GM21529 (cell line): ENCODE results near the gene UGT2B15.
"Not testable (repeated sequence)": the region's sequence is repeated elsewhere in the genome, so short reads cannot be mapped to it uniquely, and the experiment has no call there.

ENCODE experiments used
- ATAC-seq: cut with Tn5 transposase; IDR thresholded peaks from one replicate; pipeline ENCODE4 v1.9.1; 2021; ENCODE audit not compliant: unreplicated experiment

Gene UGT2B15

DNA sequence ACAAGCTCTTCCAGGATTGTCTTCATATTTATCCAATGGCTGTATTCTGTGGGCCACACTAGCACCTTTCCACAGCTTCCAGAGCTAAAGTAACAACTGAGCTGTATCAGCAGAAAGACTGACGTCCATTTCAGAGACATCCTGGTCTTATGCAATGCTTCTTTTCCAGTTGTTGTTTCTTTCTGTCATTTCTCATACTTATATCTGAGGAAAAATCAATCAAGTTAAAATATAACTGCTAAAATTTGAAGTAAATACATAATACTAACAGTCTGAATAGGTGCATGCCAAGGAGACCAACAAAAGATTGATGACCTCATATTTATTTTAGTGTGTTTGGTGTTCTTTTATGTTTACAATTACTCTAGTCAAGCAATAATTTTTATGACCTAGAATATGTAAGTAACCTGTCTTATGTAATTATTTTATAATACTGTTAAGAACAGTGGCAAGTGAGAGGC lies at the start of gene UGT2B15:
Gene UGT2B15 (minus strand): TSS at position 174 of the 461 bp plus-strand sequence. CDS start 34 bp downstream, at position 140.
- ATAC-seq, result not testable (repeated sequence)

DNA sequence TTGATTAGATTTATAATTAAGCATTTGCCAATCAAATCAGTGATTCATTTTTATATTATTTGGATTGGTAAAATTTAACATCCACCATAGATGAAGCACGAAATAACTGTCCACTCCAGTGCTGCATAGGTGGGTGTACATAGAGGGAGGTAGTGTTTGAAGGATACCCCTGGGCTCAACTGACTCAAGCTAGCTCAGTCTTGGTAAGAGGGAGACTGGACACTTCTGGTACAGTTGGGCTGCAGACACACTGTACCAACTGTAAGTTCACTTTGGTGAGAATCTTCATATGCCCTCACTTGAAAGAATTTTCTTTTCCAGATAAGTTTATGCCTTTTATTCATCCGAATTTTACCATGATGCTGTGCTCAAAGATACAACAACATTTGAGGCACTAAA lies 48.6 kb upstream of the UGT2B15 start:
- ATAC-seq, result no peak

DNA sequence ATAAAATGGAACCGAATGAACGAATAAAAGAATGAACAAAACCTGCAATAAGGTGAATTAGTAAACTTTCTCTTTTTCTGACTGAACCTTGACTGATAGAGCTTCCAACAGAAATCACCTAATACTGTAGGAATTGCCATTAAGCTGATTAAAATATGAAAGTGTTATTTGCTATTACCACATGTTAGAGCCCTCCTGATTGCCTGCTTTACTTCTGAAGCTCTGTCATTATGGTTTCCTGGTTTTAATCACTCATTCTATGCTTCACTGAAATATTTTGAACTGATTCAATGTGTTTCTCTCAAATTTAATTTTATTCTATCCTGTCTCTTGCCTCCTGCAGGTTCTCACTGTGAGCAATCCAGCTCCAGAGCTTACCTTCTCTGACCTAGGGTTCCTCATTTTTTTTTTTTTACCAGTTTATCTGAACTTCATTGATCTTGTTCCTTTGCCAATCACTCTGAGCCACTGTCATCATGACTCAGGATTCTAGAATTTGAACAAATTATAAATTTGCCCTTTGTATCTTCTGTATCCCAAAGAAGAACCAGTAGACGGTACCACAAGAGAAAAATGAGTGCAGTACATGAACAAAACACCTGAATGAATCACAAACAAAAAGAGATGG lies 48.1 kb upstream of the UGT2B15 start:
- ATAC-seq, result no peak

GRCh38 chr4:68717999-68718398 lies 47.5 kb upstream of the UGT2B15 start:
- no peak for ATAC-seq

GRCh38 chr4:68714400-68714799 lies 43.9 kb upstream of the UGT2B15 start:
- no peak for ATAC-seq

DNA sequence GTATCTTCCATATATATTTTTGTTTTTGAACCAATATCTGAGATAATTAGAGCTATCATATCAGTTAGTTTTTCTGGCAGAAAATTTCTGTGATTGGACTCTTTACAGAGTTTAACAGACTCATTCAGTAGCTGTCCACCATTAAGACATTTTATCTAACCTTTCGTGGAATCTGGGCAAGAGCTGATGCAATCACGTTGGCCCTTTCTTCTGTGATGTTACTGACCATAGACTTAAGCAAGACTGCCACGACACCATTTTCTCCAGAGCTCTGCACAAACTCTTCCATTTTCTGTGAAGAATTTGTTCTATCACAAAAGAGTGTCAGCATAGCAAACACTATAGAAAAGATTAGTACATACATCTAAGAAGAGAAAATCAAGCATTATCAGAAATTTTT lies 41.8 kb upstream of the UGT2B15 start:
- ATAC-seq, result no peak

- ATAC-seq, result no peak
Observed at GRCh38 chr4:68708566-68708965, 38.1 kb upstream of the UGT2B15 start.

GRCh38 chr4:68703168-68703567 lies 32.7 kb upstream of the UGT2B15 start:
- not testable (repeated sequence) for ATAC-seq

DNA sequence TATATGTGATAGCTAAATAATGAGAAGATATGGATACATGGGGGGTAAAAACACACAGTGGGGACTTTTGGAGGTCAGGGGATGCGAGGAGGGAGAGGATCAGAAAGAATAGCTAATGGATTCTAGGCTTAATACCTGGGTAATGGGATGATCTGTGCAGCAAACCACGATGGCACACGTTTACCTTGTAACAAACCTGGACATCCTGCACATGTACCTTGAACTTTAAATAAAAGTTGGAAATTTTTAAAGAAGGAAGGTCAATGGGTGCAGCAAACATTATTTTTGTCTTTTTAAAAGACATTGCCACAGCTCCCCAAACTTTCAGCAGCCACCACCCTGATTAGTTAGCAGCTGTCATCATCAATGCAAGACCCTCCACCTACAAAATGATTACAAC lies 29.7 kb upstream of the UGT2B15 start:
- ATAC-seq, result no peak

GRCh38 chr4:68693325-68694075 lies 23.0 kb upstream of the UGT2B15 start:
- no peak for ATAC-seq

GRCh38 chr4:68691186-68691585 lies 20.7 kb upstream of the UGT2B15 start:
- ATAC-seq, result no peak

- no peak for ATAC-seq
Observed at GRCh38 chr4:68683034-68683433, 12.6 kb upstream of the UGT2B15 start.

DNA sequence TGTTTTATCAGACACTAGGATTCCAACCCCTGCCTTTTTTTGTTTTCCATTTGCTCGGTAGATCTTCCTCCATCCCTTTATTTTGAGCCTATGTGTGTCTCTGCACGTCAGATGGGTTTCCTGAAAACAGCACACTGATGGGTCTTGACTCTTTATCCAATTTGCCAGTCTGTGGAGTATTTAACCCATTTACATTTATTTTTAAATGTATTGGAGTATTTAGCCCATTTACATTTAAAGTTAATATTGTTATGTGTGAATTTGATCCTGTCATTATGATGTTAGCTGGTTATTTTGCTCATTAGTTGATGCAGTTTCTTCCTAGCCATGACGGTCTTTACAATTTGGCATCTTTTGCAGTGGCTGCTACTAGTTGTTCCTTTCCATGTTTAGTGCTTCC lies 10.8 kb upstream of the UGT2B15 start:
- not testable (repeated sequence) for ATAC-seq

DNA sequence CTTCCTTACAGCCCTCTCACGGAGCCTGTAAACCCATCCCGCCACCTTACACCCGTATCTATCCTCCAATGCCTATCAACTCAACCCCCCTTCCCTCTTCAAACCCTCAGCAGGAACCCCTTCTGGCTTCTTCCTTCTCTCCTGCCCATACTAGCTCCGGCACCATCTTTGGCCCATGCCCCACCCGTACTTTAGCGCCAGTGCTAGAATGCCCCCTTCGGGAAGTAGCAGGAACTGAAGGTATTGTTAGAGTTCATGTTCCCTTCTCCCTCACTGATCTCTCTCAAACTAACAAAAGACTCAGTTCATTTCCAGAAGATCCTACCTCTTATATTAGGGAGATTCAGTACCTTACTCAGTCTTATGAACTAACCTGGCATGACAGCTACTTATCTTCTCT lies 2.7 kb upstream of the UGT2B15 start:
- no peak for ATAC-seq

- ATAC-seq, result not testable (repeated sequence)
Observed at GRCh38 chr4:68671217-68671616, 765 bp upstream of the UGT2B15 start.

DNA sequence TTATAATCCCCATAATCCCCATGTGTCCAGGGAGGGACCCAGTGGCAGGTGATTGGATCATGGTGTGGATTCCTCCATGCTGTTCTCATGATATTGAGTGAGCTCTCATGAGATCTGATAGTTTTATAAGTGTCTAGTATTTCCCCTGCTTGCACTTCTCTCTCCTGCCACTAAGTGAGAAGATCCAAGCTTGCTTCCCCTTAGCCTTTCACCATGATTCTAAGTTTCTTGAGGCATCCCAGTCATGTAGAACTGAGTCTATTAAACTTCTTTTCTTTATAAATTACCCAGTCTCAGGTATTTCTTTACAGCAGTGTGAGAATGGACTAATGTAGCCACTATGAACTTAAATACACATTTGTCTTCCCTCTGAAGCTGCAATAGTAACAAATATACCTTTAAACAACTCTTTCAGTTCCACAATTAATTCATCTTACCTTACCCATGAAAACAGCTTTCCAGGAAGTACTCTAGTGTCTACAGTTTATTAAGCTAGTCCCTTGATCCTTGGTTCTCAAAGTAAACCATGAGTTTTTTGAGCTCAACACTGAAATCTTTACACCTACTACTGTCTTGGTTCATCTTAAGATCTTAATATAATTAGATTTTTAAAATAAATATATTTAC lies 1.8 kb downstream of the UGT2B15 start:
- not testable (repeated sequence) for ATAC-seq

DNA sequence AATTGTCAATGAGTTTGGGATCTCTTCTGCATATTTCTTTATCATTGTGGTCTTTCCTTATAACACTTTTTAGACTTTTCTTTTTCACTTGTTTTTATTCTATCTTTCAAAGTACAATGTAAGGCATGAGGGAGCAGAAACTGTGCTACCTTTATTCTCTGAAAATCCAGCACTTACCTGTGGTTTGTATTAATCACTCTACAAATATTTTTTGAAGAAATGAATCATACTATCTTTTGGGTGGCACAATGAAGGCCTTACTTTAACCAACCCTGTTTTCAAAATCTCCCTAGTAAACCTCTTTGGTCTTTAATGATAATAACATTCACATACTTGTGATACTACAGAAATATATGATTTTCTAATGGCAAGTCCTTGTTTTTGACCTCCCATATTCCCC lies 2.9 kb downstream of the UGT2B15 start:
- not testable (repeated sequence) for ATAC-seq

- not testable (repeated sequence) for ATAC-seq
Observed at GRCh38 chr4:68664721-68665120, 5.7 kb downstream of the UGT2B15 start.

GRCh38 chr4:68662836-68663574 lies 7.4 kb downstream of the UGT2B15 start:
- not testable (repeated sequence) for ATAC-seq

- no peak for ATAC-seq
Observed at GRCh38 chr4:68658672-68659071, 11.8 kb downstream of the UGT2B15 start.

- peak; percentile 74 for ATAC-seq
Observed at GRCh38 chr4:68657022-68657594, 13.3 kb downstream of the UGT2B15 start.
